ENCODE results near the gene BRAP.

- no peak for TF ChIP-seq CTCF (IDR thresholded peaks at IDR 0.05)
- TF ChIP-seq POLR2A (IDR thresholded peaks at IDR 0.05): no peak
Measured at GRCh38 chr12:111730420-111730819, 44.7 kb upstream of the BRAP start.

All from esophagus squamous epithelium (tissue), 4 donors.